NCI-H2227 (cell line): ENCODE measurements around the gene DBP.

Source experiments
- DNase-seq: peaks from one replicate; lab custom pipeline; 2025; ENCODE audit not compliant: unreplicated experiment; lab: John Stamatoyannopoulos, UW

Gene DBP

DNA sequence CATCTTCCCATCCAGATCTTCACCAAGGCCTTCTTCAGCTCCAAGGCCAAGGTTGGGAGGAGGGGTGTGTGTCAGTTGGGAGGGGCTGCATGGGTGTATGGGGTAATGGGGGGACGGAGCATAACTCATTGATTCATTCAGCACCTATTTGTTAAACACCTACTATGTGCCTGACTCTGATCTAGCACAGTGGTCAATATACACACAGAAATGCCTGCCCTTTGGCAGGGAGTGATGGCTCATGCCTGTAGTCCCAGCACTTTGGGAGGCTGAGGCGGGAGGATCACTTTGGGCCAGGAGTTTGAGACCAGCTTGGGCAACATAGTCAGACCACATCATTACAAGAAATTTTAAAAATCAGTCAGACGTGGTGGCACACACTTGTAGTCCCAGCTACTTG is 49.8 kb downstream of the DBP start:
- DNase-seq, result no peak

DNA sequence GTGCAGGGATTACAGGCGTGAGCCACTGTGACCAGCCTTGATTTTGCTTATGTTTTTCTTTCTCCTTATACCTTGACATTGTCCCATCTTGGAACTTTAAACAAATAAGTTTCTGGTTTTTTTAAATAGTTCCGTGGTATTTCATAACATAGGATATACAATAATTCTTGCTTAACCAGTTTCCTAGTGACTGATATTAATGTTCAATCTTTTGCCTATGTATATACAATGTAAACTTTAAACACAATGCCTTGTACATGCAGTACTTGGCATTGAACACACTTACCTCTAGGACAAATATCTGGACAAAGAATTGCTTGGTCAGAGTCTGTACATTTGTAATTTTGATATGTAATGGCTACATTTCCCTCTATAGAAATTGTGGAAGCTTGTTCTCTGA is 55.0 kb downstream of the DBP start:
- no peak for DNase-seq
